LoVo (cell line): ENCODE measurements around the gene GPR32.
"Not testable (repeated sequence)": the region's sequence is repeated elsewhere in the genome, so short reads cannot be mapped to it uniquely, and the experiment has no call there.

ENCODE experiments used
- DNase-seq: peaks from one replicate; pipeline ENCODE4 v3.0.0-alpha.2; 2016; ENCODE audit warnings: low spot score

GPR32 gene

DNA sequence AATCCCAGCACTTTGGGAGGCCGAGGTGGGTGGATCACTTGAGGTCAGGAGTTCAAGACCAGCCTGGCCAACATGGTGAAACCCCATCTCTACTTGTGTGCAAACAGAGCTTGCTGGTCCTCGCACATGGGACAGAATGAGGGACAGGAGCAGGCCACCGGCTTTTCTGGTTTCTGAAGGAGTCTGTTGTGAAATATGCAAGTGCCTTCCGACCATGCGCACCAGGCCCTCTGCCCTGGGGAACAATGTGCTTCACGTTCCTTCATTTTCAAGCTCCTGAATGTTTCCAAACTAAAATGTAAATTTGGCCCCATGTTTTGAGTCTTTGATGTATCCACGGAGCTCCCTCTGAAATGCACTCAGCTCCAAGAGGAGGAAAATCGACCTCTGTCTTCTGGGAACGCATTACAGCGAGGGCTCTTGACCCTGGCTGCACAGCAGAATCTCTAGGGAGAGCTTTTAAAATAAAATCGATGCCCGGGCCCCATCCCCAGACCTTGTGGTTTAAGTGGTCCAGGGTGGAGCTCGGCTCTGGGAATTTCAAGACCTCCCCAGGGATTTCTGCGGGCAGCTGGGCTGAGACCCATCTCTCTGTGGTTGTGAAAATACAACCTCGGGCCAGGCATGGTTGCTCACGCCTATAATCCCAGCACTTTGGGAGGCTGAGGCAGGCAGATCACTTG lies 10.6 kb downstream of the GPR32 start:
- no peak for DNase-seq

DNA sequence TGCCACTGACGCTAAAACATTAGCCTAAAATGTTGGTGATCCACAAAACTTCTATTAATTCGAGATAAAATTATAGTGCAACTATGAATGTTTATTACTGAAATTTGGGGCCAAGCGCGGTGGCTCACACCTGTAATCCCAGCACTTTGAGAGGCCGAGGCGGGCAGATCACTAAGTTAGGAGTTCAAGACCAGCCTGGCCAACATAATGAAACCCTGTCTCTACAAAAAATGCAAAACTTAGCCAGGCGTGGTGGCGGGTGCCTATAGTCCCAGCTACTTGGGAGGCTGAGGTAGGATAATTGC lies 13.5 kb downstream of the GPR32 start:
- not testable (repeated sequence) for DNase-seq

DNA sequence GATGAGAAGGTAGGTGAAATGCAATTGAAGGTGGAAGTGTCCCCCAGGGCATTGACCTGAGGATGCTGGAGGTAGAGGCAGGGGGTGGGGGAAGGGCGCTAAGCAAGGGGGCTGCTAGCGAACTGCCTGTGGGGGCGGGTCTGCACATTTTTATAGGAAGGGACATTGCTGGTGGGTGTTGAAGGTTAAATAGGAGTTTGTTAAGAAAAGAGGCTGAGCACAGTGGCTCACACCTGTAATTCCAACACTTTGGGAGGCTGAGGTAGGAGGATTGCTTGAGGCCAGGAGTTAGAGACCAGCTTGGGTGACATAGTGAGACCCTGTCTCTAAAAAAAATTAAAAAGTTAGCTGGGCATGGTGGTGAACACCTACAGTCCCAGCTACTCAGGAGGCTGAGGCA lies 14.4 kb downstream of the GPR32 start:
- DNase-seq, result no peak

DNA sequence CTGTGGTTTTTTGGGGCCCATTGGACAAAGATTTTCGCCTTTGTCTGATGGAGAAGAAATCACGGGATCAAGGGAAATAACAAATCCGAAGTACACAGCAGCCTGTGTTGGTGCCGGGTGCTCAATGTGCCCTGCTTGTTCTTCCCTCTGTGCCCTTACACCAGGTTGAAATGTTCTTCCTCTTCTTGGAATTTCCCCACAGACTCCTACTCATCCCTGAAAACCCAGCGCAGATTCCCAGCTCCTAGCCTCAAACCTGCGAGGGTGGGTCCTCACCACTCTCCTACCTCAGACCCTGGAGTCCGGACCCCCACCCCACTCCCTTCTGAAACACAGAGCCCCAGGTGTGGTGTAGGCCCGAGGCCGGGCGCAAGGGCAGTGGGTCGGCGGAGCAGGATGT lies 15.1 kb downstream of the GPR32 start:
- no peak for DNase-seq

DNA sequence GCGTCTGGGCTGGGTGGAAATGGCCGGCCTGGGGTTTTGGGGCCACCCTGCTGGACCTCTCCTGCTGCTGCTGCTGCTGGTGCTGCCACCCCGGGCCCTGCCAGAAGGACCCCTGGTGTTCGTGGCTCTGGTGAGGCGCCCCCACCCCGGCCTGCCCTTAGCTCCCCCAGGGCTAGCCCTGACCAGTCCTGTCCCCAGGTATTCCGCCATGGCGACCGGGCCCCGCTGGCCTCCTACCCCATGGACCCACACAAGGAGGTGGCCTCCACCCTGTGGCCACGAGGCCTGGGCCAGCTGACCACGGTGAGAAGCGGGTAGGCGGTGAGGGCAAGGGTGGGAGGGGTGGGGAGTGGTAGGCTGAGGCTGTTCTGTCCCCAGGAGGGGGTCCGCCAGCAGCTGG lies 20.1 kb downstream of the GPR32 start, which contains the start of gene ACP4:
TSS of gene ACP4 (plus strand) at position 20 of the 400 bp plus-strand sequence. CDS start at position 20, 0 bp downstream.
- no peak for DNase-seq

DNA sequence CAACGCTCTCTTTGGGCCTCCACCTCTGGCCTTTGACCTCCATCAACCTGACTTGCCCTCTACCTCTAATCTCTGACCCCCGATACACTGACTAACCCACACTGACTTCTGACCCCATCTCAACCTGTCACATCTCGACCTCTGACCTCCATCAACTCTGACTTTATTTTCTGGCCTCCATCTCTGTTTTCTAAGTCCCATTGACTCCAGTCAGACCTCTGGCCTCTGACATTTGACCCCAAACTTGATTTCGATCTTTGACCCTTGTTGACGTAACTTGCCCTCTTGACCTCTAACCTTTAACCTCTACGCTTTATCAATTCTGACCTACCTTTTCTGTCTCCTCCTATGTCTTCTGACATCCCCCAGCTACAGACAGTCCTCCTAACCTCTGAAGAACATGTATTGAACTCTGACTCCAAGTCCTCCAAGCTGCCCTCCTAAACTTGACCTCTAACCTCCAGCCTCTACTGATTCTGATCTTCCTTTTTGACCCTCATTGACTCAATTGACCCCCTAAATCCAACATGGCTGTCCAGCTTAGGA lies 20.7 kb downstream of the GPR32 start:
- no peak for DNase-seq

DNA sequence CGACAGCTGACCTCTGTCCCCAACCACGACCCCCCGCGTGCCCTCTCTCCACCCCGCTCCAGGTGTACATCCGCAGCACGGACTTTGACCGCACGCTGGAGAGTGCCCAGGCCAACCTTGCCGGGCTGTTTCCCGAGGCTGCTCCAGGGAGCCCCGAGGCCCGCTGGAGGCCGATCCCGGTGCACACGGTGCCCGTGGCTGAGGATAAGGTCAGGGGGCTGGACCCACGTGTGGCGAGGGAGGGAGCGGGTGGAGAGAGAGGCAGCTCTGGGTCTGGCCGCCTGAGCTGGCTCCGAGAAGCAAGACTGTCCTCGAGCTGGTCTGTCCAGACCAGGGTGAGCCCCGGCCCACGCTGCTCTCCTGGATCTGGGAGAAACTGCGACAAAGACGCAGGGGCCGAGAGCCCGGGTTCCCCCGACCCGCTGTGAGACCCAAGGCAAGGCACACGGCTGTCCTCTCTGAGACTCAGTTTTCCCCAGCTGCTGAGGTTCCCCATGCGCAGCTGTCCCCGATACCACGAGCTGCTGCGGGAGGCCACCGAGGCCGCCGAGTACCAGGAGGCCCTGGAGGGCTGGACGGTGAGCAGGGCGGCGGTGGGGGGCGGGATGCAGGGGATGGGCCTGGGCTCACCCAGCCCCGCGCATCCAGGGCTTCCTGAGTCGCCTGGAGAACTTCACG lies 21.5 kb downstream of the GPR32 start:
- DNase-seq, result no peak

DNA sequence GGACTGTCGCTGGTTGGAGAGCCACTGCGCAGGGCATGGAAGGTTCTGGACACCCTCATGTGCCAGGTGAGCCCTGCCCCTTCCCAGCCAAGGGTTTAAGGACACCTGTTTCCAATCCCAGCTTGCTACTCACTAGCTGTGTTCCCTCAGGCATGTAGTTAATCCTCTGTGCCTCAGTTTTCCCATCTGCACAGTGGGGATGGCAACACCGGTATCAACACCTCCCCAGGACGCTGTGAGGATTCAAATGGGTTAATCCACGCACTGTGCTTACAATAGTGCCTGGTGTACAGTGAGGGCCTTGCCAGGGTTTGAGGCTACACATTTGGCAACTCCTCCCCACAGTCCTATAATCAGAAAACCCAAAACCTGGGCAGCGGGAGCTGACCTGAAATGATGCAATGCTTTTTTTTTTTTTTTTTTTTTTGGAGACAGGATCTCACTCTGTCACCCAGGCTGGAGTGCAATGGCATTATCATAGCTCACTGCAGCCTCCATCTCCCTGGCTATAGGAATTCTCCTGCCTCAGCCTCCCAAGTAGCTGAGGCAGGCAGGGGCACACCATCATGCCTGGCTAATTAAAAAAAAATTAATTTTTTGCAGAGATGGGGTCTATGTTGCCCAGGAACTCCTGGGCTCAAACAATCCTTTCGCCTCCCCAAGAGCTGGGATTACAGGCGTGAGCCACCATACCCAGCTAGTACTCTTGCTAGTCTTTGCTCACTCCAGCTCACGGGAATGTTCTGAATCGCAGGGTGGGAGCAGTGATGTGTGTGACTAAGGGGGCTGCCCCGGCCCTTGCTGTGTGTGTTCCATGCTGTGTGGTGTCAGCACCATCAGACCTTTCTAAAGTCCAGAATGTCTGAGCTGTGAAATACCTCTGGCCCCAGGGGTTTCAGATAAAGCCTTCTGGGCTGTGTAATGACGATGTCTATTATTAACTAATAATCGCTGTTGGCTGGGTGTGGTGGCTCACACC lies 22.3 kb downstream of the GPR32 start:
- no peak for DNase-seq

DNA sequence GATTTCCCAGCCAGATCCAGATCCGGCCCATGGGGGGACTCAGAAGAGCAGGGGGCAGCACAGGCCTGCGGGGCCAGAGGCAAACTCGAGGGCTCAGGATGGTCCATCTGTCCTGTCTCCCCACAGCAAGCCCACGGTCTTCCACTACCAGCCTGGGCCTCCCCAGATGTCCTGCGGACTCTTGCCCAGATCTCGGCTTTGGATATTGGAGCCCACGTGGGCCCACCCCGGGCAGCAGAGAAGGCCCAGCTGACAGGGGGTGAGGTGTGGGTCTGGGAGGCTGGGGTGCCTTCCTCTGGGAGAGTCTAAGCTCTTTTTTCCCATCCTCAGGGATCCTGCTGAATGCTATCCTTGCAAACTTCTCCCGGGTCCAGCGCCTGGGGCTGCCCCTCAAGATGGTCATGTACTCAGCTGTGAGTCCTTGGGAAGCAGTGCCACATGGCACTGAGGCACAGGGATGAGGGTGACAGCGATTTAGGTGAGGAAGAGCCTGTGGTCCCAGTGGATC lies 23.3 kb downstream of the GPR32 start:
- DNase-seq, result no peak

DNA sequence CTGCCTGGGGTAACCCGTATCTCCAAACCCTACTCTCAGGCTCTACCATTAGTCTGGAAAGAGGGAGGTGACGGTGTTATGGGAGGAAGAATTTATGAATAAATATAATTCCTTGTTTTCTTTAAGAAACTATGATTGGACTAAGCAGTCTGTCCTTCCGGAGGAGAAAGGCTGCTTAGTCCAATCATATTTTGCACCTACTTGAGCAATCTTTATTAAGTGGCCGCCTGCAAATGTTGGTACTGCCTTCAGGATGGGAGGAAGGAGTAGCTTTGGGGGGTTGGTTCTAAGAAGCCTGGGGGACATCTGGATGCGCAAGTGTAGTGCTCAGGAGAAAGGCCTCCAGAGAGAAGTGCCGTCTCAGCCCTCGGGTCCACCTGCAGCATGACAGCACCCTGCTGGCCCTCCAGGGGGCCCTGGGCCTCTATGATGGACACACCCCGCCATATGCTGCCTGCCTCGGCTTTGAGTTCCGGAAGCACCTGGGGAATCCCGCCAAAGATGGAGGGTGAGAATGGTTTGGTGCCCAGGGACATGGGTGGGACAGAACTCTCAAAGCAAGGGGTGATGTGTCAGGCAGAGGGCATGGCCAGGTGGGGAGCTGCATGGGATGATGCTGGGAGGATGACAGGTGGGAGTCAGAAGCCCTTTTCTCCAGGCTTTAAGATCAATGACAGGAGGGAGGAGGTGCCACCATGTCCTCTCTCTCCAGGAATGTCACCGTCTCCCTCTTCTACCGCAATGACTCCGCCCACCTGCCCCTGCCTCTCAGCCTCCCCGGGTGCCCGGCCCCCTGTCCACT lies 24.0 kb downstream of the GPR32 start:
- DNase-seq, result no peak

DNA sequence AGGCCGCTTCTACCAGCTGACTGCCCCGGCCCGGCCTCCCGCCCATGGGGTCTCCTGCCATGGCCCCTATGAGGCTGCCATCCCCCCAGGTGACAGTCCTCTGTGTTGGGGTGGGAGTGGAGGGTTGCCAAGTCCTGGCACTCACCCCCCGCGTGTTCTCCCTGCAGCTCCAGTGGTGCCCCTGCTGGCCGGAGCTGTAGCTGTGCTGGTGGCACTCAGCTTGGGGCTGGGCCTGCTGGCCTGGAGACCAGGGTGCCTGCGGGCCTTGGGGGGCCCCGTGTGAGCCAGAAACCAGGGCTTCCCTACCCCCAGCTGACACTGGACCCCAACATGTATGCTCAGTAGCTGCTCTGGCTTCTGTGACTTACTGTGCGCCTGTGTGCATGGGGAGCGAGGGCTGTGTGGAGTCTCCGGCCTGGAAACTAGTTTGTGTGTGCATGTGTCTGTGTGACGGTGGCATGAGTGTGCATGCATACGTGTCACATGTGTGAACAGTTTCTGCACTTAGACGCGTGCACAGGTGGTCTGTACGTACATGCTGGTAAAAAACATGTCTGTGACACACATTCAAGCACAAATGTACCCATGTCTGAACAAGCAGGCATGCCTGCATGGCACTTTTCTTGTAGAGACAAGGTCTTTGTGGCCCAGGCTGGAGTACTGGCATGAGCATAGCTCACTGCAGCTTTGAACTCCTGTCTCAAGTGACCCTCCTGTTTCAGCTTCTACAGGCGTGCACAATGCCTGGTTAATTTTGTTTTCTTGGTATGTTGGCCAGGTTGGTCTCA lies 24.8 kb downstream of the GPR32 start:
- DNase-seq, result no peak

DNA sequence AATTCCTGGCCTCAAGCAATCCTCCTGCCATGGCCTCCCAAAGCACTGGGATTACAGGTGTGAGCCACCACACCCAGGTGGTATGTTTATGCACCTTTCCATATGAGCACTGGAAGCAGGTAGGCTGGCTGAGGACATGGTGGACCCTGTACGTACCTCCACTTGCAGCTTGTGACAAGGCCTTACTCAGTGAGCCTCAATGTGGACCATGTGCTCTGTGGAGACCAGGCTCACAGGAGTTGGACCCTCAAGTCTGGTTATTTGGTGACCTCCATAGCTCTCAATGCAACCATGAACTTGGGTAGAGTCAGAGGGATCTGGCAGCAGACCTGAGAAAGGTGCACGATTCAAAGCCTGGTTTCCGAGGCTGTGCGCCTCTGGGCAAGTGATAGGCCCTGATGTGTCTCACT lies 25.4 kb downstream of the GPR32 start:
- DNase-seq, result no peak

DNA sequence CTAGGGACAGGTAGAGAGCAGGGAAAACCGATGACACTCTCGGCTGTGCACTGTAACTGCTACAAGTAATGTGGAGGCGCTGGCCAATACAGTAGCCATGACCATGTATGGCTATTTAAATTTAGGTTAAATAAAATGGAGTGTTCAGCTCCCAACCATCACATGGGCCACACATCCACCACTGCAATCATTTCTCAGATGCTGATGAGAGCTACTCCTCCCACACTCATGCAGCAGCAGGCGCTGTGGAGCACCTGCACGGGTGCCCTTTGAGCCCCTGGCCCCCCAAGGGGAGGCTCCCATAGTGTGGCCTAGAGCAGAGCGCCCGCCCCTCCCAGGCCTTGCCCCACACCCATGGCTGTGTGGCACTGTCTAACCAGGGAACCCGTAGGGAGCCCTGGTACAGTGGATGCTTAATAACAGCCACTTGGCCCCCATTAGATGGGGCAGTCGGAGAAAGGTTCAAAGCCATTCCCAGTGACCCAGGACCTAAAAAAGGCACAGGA lies 25.9 kb downstream of the GPR32 start:
- no peak for DNase-seq

DNA sequence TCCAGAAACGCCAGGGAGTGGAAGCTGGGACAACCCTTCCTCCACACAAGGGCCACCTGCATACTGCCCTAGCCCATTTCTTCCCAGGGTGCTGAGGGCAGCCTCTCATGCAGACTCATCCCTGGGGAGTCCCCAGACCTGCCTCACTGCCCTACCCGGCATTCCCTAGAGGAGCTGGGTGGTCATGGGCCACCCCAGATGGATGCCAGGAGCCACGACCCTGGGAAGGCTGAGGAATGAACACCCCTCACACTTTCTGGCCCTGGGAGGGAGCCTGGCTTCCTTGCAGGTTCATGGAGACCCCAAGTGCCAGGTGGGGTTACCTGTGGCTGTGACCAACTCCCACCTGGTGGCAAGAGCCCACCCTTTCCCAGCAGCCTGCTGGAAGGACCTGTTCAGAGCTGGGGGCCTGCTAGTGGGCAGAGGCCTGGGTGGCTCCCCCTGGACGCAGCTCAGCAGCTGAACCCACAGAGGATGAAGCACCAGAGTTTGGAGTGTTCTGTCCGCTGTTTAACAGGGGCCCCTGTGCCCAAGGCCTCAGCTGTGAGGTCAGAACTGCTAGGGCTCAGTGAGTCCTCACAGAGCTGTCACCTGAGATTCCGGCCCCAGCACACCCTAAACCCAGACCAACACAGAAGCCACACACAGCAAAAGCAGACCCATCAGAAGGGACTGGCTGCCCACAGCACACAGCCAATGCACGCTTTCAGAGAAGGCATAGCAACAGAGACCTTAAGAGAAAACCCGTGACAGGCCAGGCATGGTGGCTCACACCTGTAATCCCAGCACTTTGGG lies 26.6 kb downstream of the GPR32 start:
- no peak for DNase-seq

DNA sequence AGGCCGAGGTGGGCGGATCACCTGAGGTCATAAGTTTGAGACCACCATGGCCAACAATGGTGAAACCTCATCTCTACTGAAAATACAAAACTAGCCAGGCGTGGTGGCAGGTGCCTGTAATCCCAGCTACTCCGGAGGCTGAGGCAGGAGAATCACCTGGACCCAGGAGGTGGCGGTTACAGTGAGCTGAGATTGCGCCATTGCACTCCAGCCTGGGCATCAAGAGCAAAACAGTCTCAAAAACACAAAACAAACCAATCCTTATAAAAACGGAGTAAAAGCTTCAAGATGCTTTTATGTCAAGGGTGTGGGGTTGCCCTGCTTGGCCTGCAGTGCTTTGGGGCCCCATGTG lies 27.1 kb downstream of the GPR32 start:
- no peak for DNase-seq

DNA sequence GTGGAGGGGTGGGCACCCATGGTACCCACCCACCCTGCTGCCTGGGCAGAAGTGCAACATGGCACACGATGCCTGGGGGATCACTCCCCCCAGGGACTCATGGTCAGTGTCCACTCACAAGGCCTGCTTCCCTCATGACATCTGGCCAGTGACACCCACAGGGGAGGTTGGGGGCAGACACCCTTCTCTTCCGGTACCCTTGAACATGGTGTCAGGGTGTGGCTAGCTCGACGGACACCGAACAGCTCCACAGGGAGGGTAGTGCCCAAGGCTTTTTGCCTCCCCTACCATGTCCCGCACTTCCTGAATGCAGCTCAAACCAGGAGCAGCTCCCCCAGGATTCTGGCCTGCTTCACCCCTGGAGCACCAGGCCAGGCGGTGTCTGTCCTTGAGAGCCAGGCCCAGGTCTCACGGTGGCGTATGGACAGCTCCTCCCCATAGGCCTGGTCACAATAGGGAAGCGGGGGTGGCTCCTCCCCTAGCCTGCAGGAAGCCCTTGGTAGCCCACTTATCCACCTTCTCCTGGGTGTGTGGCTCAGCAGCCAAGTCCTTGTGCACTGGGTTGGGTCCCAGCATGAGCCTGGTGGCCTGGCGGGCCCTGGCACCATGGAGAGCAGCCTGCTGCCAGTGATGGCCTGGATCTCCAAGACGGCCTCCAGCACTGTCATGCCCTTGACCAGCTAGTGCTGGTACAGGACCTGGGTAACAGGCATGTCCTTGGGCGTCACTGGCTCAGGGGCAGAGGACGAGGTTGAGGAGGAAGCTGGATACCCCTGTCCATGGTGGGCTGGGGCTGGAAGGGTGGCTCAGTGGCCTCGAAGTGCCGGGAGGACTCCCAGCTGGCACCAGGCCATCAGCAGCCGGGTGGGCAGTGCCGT lies 27.8 kb downstream of the GPR32 start:
- DNase-seq, result no peak

DNA sequence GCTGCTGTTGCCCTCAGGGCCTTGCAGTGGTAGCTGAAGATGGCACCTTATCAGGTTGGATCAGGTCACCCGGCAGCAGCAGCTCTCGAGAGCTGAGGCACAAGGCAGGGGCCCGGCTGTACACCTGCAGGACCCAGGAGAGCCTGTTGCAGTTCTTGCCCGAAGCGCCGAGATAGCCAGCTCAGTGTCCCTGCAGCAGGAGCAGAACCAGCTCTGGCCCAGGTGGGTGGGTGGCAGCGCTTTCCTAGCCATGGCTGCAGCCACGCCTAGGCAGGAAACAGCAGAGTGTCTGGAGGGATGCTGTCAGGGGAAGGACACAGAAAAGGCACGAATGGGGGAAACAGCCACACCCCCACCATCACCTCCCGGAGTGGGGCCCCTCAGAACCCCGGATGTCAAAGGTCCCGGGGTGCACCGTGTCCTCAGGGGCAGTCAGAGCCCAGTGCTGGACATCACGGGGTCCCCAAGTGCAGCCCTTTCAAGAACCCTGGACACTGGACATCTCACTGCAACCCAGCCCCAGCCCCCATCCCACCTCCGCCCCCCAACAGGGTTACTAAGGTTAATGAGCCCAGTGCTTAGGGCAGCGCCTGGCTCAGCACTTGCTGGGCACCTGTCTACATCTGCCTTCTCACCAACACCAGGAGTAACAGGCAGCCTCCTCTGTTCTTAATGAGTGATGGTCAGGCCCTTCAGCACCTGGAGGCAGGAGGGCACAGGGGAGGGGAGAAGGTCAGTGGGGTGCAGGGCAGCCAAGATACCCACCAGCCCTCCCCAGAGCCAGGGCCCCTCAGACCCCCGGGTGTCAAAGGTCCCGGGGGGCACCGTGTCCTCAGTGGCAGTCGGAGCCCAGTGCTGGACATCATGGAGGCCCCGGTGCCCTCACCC lies 28.6 kb downstream of the GPR32 start:
- no peak for DNase-seq

DNA sequence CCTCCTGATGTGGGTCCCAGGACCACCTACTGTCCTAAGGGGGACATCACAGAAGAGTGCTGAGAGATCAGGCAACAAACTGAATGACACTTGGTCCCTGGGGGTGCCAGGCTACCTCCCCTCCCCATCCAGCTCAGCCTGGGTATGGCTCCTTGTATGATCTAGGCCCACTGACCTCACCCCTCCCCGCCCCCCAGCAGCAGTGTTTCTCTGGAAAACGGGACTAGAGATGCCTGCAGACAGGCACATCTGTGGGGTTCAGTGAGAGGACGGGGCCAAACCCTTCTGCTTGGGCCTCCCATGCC lies 29.2 kb downstream of the GPR32 start:
- DNase-seq, result no peak
